ENCODE results near the gene SAPCD2. TPM values are rescaled to one million over a fixed set of nuclear protein-coding genes. Genes with fewer than 3 reads are reported as not detected.

SAPCD2 gene
- total and polyA plus RNA-seq, 11 donors = 0.09 to 2.0 (median 0.20) TPM

GRCh38 chr9:137052998-137053943 lies 17.1 kb downstream of the SAPCD2 start:
- intact Hi-C loops (cut with DNase I) = no loop called here
- no peaks in the 10 kb centered on the region for H3K36me3 ChIP-seq
- H3K27me3 ChIP-seq = peaks cover 5 to 62% (median 34%) of the 10 kb centered on the region in 9 donors
- peak overlapping the region in 6 of 12 donors; percentile 34 to 89 (median 80) for H3K27ac ChIP-seq
- H3K4me1 ChIP-seq = peaks cover 15 to 52% (median 34%) of the 10 kb centered on the region in 12 donors
- WGBS, 4 donors = 6 to 19% (median 12%) methylated on average over 19 to 71 of the region's 71 CpGs
- ATAC-seq = no peak
- TF ChIP-seq CTCF (IDR thresholded peaks at IDR 0.05) = no peak
- TF ChIP-seq POLR2A (IDR thresholded peaks at IDR 0.05) = no peak
- no peak for DNase-seq
- peak overlapping the region; percentile 24 to 55 (median 46) for H3K4me3 ChIP-seq
- no peaks in the 10 kb centered on the region for H3K9me3 ChIP-seq

GRCh38 chr9:137052293-137052692 lies 18.1 kb downstream of the SAPCD2 start:
- peaks cover 5 to 72% (median 43%) of the 10 kb centered on the region in 9 donors for H3K27me3 ChIP-seq

GRCh38 chr9:137051145-137051724 lies 19.1 kb downstream of the SAPCD2 start:
- H3K27ac ChIP-seq = no peak overlapping the region
- WGBS, 4 donors = 74 to 95% (median 94%) methylated on average over 7 to 17 of the region's 17 CpGs
- ATAC-seq = no peak
- H3K36me3 ChIP-seq = no peaks in the 10 kb centered on the region
- intact Hi-C loops (cut with DNase I) = no loop called here
- H3K4me3 ChIP-seq = no peak overlapping the region
- TF ChIP-seq CTCF (IDR thresholded peaks at IDR 0.05) (no peak), POLR2A (IDR thresholded peaks at IDR 0.05) (no peak)
- peaks cover 15 to 53% (median 36%) of the 10 kb centered on the region in 12 donors for H3K4me1 ChIP-seq
- DNase-seq = no peak
- no peaks in the 10 kb centered on the region for H3K9me3 ChIP-seq
- H3K27me3 ChIP-seq = peaks cover 5 to 82% (median 47%) of the 10 kb centered on the region in 9 donors

More at GRCh38 chr9:137052293-137052692, 18.1 kb downstream of the SAPCD2 start:
- H3K36me3 ChIP-seq = no peaks in the 10 kb centered on the region
- TF ChIP-seq POLR2A (IDR thresholded peaks at IDR 0.05) = no peak
- no peak for TF ChIP-seq CTCF (IDR thresholded peaks at IDR 0.05)
- peaks cover 15 to 52% (median 34%) of the 10 kb centered on the region in 12 donors for H3K4me1 ChIP-seq
- WGBS, 4 donors = 64 to 81% (median 72%) methylated on average over 1 to 8 of the region's 8 CpGs
- no peak for DNase-seq
- no peak for ATAC-seq
- H3K9me3 ChIP-seq = no peaks in the 10 kb centered on the region
- no peak overlapping the region for H3K4me3 ChIP-seq
- intact Hi-C loops (cut with DNase I) = no loop called here
- H3K27ac ChIP-seq = no peak overlapping the region

DNA sequence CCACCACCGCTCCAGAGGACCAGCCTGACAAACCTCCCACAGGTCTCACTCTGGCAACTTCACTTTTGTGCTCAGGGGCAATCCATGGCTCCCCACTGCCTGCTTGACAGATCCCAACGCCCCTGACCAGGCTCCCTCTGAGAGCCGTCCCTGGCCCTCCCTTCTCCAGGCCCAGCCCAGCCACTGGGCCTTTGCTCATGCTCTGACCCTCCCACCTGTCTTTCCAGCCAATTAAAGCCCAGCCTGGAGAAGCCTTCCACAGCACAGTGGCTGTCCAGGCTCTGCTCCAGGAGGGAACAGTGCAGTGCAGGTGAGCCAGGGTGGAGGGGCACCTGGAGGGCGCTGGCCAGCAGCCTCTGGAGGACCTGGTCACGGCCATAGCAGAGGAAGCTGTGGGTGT lies 19.8 kb downstream of the SAPCD2 start:
- H3K36me3 ChIP-seq = no peaks in the 10 kb centered on the region
- no peak overlapping the region for H3K27ac ChIP-seq
- 76 to 90% (median 85%) methylated on average over 5 of the region's 5 CpGs for WGBS, 4 donors
- H3K27me3 ChIP-seq = peaks cover 5 to 82% (median 47%) of the 10 kb centered on the region in 9 donors
- ATAC-seq (no peak), DNase-seq (no peak)
- no peak overlapping the region for H3K4me3 ChIP-seq
- H3K9me3 ChIP-seq = no peaks in the 10 kb centered on the region
- TF ChIP-seq POLR2A (IDR thresholded peaks at IDR 0.05) (no peak), CTCF (IDR thresholded peaks at IDR 0.05) (no peak)
- peaks cover 15 to 50% (median 34%) of the 10 kb centered on the region in 12 donors for H3K4me1 ChIP-seq
- intact Hi-C loops (cut with DNase I) = no loop called here
